Colonic mucosa (tissue), 4 donors: ENCODE results near the gene OSBPL9. TPM values are rescaled to one million over a fixed set of nuclear protein-coding genes. Genes with fewer than 3 reads are reported as not detected.
A peak's percentile ranks its signal among the peaks of the same experiment; 100 is the strongest.

Experiments
- DNase-seq: peaks from one replicate; pipeline ENCODE4 v3.0.0-alpha.2; 2020
- H3K27ac ChIP-seq: fragments of 200-600 bp; one replicate; pipeline ENCODE4 v1.8.0; 2021
- H3K27me3 ChIP-seq: fragments of 200-600 bp; one replicate; pipeline ENCODE4 v1.8.0; 2021
- H3K36me3 ChIP-seq: fragments of 200-600 bp; one replicate; pipeline ENCODE4 v1.8.0; 2021
- H3K4me1 ChIP-seq: fragments of 200-600 bp; one replicate; pipeline ENCODE4 v1.8.0; 2021; ENCODE audit warnings: mild to moderate bottlenecking
- H3K4me3 ChIP-seq: fragments of 200-600 bp; one replicate; pipeline ENCODE4 v1.8.0; 2021
- H3K9ac ChIP-seq, 2 donors: one replicate each; pipeline ENCODE4 v1.7.0; 2013; ENCODE audit warnings: control low read depth in 2 of 2, low read depth in 2 of 2, low read length in 2 of 2
- H3K9me3 ChIP-seq: fragments of 200-600 bp; one replicate; pipeline ENCODE4 v1.8.0; 2021
- CTCF ChIP-seq: fragments of 200-600 bp; IDR thresholded peaks from one replicate; pipeline ENCODE4 v1.8.0; 2022; ENCODE audit warnings: antibody characterized with exemption, mild to moderate bottlenecking
- intact Hi-C: fragments of 100-400 bp; cut with DNase I; formaldehyde crosslinking; loops from one replicate; pipeline ENCODE4 v1.14.1; 2022
- total RNA-seq, 2 donors: library from RNA; stranded (reverse); fragmentation: NEBNext Ultra II Directional in 1 of 2; extraction: Animal tissue kit (Norgen Biotek cat#: 25700) in 1 of 2; gene quantifications; one replicate each; pipeline ENCODE4 v1.2.1, GENCODE V29; 2021
- donor health status: healthy.
- donor health status: DM: no; HTN: no; CAD: no.
- donor health status: DM: no; HTN: no; CAD: no.

OSBPL9 gene, protein sequence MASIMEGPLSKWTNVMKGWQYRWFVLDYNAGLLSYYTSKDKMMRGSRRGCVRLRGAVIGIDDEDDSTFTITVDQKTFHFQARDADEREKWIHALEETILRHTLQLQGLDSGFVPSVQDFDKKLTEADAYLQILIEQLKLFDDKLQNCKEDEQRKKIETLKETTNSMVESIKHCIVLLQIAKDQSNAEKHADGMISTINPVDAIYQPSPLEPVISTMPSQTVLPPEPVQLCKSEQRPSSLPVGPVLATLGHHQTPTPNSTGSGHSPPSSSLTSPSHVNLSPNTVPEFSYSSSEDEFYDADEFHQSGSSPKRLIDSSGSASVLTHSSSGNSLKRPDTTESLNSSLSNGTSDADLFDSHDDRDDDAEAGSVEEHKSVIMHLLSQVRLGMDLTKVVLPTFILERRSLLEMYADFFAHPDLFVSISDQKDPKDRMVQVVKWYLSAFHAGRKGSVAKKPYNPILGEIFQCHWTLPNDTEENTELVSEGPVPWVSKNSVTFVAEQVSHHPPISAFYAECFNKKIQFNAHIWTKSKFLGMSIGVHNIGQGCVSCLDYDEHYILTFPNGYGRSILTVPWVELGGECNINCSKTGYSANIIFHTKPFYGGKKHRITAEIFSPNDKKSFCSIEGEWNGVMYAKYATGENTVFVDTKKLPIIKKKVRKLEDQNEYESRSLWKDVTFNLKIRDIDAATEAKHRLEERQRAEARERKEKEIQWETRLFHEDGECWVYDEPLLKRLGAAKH
- total RNA-seq: 10 to 100 TPM; 37.3 to 59.6 TPM

DNA sequence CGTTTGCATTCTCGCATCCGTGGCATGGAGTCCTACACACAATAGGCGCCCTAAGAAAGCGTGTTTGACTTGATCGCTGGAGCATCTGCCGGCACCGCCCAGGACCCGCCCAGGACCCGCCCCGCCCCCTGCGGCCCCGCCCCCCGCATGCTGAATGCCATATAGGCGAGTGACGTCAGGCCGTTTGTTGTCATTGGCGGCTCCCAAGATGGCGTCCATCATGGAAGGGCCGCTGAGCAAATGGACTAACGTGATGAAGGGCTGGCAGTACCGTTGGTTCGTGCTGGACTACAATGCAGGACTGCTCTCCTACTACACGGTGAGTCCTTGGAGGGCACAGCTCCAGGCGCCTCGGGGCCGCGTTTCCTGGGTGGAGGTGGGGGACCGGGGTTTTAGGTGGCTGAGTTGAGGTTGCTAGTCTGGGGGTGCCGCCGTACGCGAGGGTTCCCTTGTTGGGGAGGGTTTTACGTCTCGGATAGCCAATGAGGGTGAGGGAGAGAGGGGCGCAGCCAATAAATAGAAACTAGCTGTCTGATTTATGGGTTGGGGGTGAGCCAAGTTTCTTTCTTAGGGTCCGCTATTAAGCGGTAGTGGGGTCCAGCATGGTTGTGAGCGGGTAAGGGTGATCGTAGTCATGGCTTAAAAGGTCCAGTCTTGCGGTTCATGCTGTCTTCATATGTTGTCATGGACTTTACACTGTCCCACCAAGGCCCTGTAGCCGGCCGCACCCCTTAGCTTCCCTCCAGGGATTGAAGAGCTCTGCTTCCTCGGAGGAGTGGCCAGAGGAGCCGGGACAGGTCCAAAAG is at the start of gene OSBPL9:
Gene OSBPL9, plus strand, starts transcription at position 190 of the 806 bp plus-strand sequence. Its CDS starts 19 bp downstream, at position 209.
- H3K27ac ChIP-seq: peak within 1 kb of the TSS; percentile 42
- peak within 1 kb of the TSS; percentile 82 to 87 for H3K9ac ChIP-seq
- H3K27me3 ChIP-seq: no peaks in the 10 kb centered on the region
- no peak for TF ChIP-seq CTCF
- H3K36me3 ChIP-seq: no peaks in the 10 kb centered on the region
- intact Hi-C loops: no loop called here
- H3K4me3 ChIP-seq: peak within 1 kb of the TSS; percentile 68
- H3K4me1 ChIP-seq: peaks cover 7% of the 10 kb centered on the region
- no peaks in the 10 kb centered on the region for H3K9me3 ChIP-seq
- DNase-seq: peak; percentile 93

- H3K4me1 ChIP-seq: peaks cover 13% of the 10 kb centered on the region
- no peaks in the 10 kb centered on the region for H3K36me3 ChIP-seq
- no peak overlapping the region for H3K9ac ChIP-seq
- intact Hi-C loops: no loop called here
- no peaks in the 10 kb centered on the region for H3K9me3 ChIP-seq
- no peaks in the 10 kb centered on the region for H3K27me3 ChIP-seq
- H3K27ac ChIP-seq: no peak overlapping the region
- no peak for TF ChIP-seq CTCF
- H3K4me3 ChIP-seq: no peak overlapping the region
- no peak for DNase-seq
These were observed 49.2 kb upstream of the OSBPL9 start for GRCh38 chr1:51567653-51568052.

DNA sequence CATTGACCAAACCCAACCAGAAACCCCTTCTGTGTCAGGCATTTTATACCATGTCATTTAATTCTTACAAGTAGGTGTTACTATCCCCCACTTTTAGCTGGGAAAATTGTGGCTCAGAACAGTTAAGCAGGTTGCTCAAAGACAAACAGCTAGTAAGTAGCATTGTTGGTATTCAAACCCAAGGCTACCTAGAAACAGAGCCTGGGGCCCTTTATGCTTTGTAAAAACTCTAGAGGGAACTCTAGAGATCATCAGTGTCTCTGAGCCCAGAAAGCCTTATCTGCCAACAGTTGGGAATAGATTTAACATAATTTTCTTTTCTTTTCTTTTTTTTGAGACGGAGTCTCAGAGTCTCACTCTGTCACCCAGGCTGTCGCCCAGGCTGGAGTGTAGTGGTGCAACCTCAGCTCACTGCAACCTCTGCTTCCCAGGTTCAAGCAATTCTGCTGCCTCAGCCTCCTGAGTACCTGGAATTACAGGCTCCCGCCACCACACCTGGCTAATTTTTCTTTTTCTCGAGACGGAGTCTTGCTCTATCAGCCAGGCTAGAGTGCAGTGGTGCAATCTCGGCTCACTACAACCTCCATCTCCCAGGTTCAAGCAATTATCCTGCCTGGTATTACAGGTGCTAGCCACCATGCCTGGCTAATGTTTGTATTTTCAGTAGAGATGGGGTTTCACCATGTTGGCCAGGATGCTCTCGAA is 48.5 kb upstream of the OSBPL9 start:
- no peak for TF ChIP-seq CTCF

GRCh38 chr1:51569284-51570062 is 47.4 kb upstream of the OSBPL9 start:
- no peak for TF ChIP-seq CTCF
- H3K9ac ChIP-seq: no peak overlapping the region
- intact Hi-C loops: no loop called here
- H3K27me3 ChIP-seq: no peaks in the 10 kb centered on the region
- H3K9me3 ChIP-seq: no peaks in the 10 kb centered on the region
- H3K27ac ChIP-seq: peak overlapping the region; percentile 30
- H3K4me1 ChIP-seq: peaks cover 13% of the 10 kb centered on the region
- no peak overlapping the region for H3K4me3 ChIP-seq
- H3K36me3 ChIP-seq: no peaks in the 10 kb centered on the region
- peak; percentile 32 for DNase-seq

More for the DNA sequence above, 48.5 kb upstream of the OSBPL9 start:
- H3K9ac ChIP-seq: no peak overlapping the region
- intact Hi-C loops: no loop called here
- H3K36me3 ChIP-seq: no peaks in the 10 kb centered on the region
- no peak for DNase-seq
- no peak overlapping the region for H3K4me3 ChIP-seq
- H3K4me1 ChIP-seq: peaks cover 13% of the 10 kb centered on the region
- H3K9me3 ChIP-seq: no peaks in the 10 kb centered on the region
- no peak overlapping the region for H3K27ac ChIP-seq
- no peaks in the 10 kb centered on the region for H3K27me3 ChIP-seq
